ENCODE measurements around the gene PIM1.

Gene PIM1

DNA sequence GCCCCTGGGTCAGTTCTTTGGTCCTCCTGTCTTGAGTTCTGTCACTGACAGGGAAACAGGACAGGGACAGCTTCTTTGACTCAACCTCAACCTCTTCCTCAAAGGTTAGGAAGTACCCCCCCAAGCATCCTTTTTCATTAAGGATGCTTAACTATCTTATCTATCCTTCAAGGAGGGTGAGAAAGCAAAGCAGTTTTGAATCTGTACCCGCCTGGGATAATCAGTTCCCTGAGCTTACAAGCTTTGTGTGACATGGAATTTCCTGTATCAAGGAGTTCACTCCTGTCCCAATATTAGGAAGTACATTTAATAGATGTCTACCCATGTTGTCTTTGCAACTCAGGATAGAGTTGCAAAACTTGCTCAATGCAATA is 31.1 kb upstream of the PIM1 start:
- no peak for DNase-seq

DNA sequence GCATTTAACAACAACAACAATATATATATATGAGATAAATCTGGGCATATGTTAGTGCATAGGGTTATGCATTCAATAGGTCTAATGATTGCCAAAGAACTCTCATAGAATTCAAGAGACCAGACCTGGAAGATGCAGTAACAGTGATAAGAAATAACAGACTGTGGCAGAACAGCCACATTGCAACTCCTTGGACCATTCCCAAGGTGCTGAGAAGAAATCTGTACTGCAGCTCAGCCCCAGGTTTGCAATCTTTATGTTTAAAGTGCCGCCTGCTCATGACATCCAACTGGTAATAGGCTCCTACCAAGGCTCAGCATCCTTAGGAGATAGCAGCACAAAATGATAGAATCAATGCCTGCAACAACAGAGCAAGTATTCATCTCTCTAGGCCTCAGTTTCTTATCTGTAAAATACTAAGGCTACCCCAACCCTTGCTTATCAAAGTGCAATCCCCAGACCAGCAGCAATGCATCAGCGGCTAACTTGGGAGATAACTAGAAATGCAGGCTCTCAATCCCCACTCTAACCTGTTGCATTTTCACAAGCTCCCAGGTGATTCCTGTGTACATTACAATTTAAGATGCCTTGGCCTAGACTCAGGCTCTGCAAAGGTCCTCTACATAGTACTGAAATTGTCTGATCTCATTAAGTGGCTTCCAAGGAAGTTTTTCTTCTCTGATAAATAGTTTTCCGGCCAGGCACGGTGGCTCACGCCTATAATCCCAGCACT is 30.6 kb upstream of the PIM1 start:
- no peak for DNase-seq

DNA sequence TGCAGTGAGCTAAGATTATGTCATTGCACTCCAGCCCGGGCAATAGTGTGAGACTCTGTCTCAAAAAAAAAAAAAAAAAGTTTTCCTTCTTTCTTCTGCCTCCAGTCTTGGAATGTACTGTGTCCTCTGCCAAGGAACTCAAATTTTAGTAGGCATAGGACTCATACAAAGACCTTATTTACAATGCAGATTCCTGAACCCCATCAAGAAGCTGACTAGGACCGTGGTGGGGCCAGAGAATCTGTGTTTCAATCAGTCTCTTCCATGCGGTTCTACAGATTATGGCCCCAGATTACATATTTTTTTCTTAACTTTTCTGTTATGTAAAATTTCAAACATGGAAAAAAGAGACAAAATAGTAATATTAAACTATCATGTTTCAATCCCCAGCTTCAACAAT is 29.8 kb upstream of the PIM1 start:
- DNase-seq, result no peak

DNA sequence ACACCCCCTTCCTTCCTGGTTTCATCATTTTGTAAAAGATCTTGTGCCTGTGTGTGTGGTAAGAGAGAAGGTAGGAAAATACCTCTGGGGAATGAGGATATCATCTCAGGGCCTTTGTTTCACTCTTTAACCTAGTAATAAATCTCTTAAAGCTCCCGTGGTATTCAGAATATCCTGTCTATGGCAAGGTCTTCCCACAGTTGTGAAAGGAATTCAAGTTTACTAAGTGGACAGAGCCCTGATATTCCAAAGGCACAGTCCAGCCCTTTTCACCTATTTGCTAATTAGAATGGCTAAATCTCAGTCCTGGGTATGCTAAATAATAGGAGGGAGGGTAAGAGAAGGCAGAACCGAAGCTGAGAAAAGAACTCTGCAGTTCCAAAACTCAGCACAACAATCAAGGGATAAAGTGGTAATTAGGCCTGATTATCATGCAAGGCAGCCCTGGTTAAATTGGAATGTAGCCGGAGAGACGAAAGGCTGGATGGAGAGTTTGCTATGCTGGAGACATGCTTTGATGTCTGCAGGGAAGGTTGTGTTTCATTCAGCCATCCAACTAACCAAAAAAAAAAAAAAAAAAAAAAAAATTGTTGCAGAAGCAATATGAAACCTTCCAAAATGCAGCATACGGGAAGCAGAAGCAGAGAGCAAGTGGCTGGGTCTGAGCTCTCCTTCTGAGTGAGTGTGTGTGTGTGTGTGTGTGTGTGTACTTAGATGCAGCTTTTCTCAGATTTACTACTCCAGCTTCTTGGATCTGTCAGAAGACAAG is 28.5 kb upstream of the PIM1 start:
- DNase-seq, result no peak

DNA sequence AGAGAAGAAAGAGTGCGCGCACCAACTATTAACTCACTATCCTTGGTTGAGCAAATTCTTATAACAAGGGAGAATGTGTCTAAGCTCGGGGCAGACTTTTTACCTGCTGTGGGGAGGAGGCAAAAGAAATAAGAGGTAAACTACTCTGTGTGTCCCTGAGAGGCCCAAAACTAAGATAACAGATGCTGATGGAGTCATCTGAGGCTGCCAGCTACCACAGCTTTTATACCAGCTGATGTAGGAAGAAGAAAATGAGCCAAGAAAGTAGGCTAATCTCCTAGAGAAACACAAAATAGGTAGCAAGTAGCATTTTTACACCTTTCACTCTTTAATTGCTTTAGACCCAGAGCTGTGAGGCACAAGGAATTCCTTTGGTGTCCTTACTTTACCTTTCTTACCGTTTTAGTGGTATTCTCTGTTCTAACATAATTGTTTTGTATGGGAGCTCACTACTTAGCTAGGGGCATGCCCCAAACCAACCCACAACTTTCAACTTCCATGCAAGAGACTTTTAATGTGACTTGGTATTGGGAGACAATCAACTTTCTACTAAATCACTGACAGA is 27.8 kb upstream of the PIM1 start:
- DNase-seq, result no peak

DNA sequence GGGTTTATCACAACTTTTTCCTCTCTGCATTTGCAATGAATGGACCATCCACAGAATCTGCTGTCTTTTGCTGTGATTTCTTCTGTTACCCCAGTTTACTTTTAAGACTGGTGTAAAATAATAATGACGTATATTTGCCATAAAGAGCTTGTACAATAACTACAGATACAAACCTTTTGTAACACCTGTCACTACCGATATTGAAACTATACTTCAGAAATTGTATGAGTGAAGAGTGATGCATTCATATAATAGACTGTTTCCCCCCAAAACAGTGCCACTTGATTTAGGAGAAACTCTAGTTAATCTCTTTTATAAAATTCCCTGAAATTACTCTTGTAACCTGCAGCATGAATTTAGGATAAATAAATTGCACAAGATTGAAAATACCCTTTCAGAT is 26.4 kb upstream of the PIM1 start:
- no peak for DNase-seq

DNA sequence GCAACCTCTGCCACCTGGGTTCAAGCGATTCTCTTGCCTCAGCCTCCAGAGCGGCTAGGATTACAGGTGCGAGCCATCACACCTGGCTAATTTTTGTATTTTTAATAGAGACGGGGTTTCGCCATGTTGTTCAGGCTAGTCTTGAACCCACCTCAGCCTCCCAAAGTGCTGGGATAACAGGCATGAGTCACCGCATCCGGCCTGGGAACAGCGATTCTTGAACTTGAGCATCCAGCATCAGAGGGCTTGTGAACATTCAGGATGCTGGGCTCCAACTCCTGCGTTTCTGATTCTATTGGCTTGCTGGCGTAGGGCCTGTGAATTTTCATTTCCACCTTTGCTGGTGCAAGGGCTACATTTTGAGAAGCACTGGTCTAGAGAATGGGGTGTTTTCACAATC is 24.5 kb upstream of the PIM1 start:
- DNase-seq, result no peak

DNA sequence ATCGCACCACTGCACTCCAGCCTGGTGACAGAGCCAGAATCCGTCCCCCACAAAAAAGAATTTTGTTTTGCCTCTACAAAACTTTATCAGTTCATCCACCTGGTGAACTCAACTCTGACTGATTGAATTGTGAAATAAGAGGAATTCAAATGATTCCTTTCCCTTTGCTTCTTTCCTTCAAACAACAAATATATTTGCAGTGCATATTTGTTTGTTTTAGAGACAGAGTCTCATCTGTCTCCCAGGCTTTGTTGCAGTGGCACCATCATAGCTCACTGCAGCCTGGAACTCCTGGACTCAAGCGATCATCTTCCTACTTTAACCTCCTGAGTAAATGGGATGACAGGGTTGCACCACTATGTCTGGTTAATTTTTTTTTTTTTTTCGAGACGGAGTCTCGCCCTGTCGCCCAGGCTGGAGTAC is 23.2 kb upstream of the PIM1 start:
- DNase-seq, result no peak

DNA sequence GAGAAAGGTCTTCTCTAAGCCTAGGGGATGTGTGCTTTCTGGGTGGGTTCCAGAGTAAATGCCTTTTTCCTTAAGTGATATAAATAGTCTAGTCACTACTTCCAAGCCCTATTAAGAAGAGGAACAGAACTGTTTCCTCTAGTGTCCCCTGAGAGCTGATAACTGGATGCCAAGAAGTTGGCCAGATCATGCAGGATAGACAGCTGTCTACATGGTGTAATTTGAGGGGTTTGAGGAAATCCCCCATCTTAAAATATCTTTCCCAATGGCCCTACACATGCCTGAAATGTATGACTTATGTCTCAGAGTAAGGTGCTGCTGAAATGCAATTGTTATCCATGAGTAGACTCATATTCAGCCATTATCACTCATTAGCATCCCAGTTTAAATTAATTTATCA is 20.2 kb upstream of the PIM1 start:
- no peak for DNase-seq

DNA sequence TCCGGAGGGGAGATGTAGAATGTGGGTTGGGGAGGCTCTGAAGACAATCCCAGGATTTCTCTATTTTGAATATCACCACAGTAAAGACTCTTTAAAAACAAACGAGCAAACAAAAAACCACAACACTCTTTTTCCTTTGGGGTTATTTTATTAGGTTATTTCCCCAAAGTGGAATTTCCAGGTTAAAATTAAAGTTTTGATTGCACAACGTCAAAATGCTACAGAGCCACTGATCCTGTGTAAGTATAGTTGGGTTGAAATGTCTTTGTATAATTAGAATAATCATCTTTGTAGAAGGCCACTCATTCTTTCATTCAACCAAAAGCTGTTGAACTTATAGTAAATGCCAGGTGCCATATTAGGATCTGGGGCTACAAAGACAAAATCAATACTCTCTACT is 19.6 kb upstream of the PIM1 start:
- DNase-seq, result no peak

DNA sequence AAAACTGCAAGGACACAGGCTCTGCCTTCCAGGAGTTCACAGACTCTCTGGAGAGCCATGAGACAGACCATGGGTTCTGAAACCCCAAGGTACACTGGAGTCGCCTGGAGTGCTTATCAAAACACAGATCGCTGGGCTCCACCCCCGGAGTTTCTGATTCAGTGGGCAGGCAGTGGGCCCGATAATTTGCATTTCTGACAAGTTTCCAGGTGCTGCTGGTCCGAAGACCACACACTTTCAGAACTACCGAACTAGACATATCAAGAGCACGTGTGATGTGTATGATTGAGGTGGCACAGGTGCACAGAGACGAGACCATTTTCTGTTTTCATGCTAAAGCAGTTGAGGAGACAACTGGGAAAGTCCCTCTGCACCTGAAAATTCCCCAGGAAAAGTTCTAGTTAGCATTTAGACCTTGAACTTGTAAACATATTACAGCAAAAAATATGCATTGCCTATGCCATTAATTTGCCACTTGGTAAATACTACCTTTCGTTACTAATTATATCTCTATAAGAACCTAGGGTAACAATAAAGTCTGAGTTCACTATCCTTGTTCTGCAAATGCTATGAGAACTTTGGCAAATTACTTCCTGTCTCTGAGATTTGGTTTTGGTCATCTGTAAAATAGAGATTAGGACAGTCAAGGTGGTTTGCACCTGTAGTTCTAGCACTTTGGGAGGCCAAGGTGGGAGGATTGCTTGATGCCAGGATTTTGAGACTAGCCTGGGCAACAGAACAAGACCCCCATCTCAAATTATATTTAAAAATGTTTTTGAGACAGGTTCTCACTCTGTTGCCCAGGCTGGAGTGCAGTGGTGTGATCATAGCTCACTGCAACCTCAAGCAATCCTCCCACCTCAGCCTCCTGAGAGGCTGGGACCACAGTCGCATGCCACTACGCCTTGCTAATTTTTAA is 14.3 kb upstream of the PIM1 start:
- no peak for DNase-seq

DNA sequence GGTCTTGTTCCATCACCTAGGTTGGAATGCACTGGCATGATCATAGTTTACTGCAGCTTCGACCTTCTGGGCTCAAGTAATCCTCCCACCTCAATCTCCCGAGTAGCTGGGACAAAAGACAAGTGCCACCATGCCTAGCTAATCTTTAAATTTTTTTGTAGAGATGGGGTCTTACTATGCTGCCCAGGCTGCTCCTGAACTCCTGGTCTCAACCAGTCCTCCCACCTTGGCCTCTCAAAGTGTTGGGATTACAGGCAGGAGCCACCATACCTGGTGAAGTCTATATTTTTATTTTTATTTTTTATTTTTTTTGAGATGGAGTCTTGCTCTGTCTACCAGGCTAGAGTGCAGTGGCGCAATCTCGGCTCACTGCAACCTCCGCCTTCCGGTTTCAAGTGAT is 11.4 kb upstream of the PIM1 start:
- DNase-seq, result no peak

DNA sequence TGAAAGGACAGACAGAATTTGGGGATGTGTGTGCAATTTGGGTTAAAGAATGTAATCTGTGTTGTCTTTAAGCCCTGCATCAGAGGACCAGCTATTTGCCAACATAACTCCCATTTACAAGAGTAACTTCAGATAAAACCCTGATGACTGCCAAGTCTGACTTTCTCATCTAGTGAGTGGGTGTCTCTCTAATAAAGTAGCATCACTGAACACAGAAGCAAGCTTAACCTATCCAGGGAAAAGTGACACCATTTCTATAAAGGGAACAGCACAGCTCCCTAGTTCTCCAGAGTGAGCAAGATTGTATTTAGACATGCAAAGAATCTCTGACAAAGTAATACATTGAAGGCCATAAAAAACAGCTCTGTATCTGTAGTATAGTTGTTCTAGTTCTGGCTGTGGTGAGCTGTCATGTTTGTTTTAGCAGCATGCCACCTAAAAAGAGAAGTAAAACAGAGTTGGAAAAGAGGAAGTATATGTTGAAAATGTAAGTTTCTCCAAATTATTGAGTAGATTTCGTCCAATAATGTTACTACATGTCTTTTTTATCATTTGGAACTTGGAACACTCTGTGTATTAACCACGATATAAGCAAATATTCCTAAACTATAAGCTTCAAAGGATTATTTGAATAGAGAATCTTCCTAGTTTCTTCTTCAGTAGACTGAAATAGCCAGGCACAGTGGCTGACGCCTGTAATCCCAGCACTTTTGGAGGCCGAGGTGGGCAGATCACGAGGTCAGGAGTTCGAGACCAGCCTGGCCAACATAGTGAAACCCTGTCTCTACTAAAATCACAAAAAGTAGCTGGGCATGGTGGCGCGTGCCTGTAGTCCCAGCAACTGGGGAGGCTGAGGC is 8.8 kb upstream of the PIM1 start:
- DNase-seq, result no peak

DNA sequence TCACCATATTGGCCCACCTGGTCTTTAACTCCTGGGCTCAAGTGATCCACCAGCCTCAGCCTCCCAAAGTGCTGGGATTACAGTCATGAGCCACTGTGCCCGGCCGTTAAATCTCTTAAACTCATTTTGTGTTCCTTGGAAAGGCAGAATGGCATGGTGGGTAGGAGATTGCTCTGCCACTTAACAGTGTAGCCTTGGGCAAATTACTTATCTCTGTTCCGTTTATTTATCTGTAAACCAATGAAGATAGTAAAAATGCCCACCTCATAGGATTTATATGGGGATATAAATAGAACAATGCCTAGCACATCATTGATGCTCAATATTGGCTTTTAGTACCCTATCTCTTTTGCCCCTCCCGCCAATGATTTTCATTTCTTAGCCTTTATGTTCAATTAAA is 7.2 kb upstream of the PIM1 start:
- DNase-seq, result no peak

DNA sequence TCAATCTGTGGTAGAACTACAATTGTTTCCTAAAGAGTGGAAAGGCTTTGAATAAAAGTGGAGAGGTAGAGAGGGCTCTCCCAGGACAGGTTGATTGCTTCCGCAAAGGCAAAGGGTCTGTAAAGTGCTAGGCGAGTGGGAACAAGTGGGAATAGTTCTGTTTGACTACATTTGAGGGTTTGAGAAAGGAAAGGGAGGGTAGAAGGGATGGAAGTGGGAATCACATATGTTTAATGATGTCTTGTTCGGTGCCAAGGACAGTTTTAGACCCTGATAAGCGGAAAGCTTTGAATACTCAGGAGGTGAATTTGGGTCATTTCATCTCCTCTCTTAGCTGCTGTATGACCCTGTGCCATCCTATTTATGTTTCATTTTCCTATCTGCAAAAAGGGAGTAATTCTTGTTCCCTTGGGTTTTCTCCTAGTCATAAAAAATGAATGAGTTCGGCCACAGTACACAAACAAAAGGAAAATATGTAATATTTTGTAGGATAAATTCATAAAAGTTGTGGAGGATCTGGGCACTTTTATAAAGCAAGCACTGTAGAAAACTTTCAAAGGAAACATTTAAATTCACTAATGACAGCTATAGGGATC is 1.7 kb upstream of the PIM1 start:
- DNase-seq, result no peak

DNA sequence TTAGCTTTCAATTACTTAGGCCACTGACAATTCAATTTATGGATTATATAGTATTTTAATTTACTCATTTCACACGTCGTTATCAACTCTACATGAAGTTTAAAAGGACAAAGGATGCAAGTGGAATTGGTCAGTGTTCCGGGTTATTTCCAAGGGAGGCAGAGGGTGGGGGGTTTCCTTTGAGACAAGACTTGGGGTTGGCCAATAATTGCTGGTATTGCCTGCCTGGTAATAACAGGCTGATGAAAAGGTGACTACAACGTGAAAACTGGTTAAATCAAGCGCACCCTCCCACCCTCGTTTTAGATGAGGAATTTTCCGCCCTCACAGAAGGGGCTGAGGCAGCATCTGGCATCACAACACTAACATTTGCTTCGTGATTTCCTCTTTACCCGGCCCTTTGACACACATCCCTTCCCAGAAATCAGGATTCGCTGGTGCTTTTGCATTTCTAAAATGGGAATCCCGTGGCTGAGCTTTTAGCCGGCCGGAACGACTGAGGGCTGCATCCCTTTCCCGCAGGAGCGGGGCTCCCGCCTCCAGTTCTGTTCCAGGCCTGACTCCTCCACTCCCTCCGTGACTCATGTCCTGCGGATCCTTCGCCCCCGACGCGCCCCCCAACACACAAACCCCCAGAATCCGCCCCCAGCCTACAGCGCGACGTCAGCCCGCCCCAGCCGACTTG is 999 bp upstream of the PIM1 start:
- DNase-seq, result peak; percentile 19

DNA sequence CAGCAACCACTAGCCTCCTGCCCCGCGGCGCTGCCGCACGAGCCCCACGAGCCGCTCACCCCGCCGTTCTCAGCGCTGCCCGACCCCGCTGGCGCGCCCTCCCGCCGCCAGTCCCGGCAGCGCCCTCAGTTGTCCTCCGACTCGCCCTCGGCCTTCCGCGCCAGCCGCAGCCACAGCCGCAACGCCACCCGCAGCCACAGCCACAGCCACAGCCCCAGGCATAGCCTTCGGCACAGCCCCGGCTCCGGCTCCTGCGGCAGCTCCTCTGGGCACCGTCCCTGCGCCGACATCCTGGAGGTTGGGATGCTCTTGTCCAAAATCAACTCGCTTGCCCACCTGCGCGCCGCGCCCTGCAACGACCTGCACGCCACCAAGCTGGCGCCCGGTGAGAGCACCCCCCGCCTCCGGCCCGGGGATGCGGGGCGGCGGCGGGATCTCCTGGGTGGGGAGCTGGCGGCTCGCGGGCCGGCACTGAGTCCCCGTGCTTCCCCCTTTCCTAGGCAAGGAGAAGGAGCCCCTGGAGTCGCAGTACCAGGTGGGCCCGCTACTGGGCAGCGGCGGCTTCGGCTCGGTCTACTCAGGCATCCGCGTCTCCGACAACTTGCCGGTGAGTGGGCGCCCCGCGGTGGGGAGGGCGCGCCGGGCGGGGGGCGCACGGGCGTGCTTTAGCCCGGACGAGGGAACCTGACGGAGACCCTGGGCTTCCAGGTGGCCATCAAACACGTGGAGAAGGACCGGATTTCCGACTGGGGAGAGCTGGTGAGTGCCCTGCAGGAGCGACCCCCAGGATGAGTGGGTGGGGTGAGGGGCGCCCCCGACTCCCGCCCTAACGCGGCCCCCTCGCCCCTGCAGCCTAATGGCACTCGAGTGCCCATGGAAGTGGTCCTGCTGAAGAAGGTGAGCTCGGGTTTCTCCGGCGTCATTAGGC is 585 bp downstream of the PIM1 start:
- peak; percentile 37 for DNase-seq

DNA sequence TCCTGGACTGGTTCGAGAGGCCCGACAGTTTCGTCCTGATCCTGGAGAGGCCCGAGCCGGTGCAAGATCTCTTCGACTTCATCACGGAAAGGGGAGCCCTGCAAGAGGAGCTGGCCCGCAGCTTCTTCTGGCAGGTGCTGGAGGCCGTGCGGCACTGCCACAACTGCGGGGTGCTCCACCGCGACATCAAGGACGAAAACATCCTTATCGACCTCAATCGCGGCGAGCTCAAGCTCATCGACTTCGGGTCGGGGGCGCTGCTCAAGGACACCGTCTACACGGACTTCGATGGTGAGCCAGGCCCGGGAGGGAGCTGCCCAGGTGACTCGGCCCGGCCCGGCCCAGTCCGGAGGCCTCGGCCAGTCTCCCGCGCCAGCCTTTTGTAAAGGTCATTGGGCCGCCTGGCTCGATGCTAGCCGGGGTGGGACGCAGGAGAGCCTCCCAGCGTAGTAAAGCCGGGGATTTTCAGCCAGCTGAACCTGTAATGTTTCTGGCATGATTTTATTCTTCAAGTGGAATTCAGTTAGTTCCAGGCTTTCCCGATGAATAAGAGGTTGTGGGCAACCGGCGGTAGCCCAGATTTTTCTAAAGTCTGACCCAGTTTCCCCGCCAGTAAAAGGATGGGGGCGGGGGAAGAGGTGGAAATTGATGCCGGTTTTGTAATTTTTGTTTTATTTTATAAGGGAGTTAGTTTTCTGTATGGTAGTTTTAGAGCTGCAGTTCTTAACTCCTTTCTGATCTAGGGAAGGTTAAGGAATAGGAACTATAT is 1.4 kb downstream of the PIM1 start:
- peak; percentile 19 for DNase-seq
